GM12891 (cell line): ENCODE results near the gene ASB15.

ENCODE experiments used
- POLR2A ChIP-seq: IDR thresholded peaks from 2 replicates; pipeline ENCODE4 v1.6.1; 2011; ENCODE audit warnings: low read depth, low read length, control low read depth
- POLR2AphosphoS5 ChIP-seq: IDR thresholded peaks from 2 replicates; pipeline ENCODE4 v1.6.1; 2011; ENCODE audit warnings: low read depth, low read length, control low read depth
- POU2F2 ChIP-seq: IDR thresholded peaks from 2 replicates; pipeline ENCODE4 v1.6.1; 2011; ENCODE audit warnings: low read depth, mild to moderate bottlenecking, control low read depth, low read length, moderate library complexity

- TF ChIP-seq POLR2A (no peak), POLR2AphosphoS5 (no peak), POU2F2 (no peak)
Observed at GRCh38 chr7:123552641-123553040, 49.0 kb upstream of the ASB15 start.
